Measurements from ENCODE around the gene ERICH4. TPM values are rescaled to one million over a fixed set of nuclear protein-coding genes. Genes with fewer than 3 reads are reported as not detected.

Gene ERICH4
- total and polyA plus RNA-seq, 2 of the 13 experiments (the other 11 are each of a cell fraction or from before 2014, with no cell fraction given): 0.40 to 0.64 TPM

GRCh38 chr19:41397086-41398049 is 45.6 kb upstream of the ERICH4 start, which contains the start of the genes BCKDHA and EXOSC5 (continued):
- peak; percentile 71 for TF ChIP-seq FOXP1 (IDR thresholded peaks at IDR 0.05)
- TF ChIP-seq FOXP1 (CRISPR knock-in tag; IDR thresholded peaks at IDR 0.05): peak; percentile 83
- TF ChIP-seq TIGD3 (CRISPR knock-in tag; IDR thresholded peaks at IDR 0.05; ENCODE audit: borderline replicate concordance): 0 out of 2 replicates have a peak, but pooled peaks have one; percentile 2
- no peak for TF ChIP-seq RORA (CRISPR knock-in tag; IDR thresholded peaks at IDR 0.05)
- TF ChIP-seq ZNF839 (CRISPR knock-in tag; IDR thresholded peaks at IDR 0.05; ENCODE audit: borderline replicate concordance): no peak
- no peak for TF ChIP-seq NR2F6 (IDR thresholded peaks at IDR 0.05)
- TF ChIP-seq NR2F6 (CRISPR knock-in tag; IDR thresholded peaks at IDR 0.05): peak; percentile 10; the same call in 1 of the 2 replicates
- TF ChIP-seq MTF2 (CRISPR knock-in tag; IDR thresholded peaks at IDR 0.05; ENCODE audit: borderline replicate concordance): no peak
- no peak for TF ChIP-seq SNAPC5 (CRISPR knock-in tag; IDR thresholded peaks at IDR 0.05; ENCODE audit: borderline replicate concordance)
- no peak; a peak in 1 of 4 replicates for TF ChIP-seq REST (IDR thresholded peaks at IDR 0.05; ENCODE audit: borderline replicate concordance in 1 of 2, low read depth in 1 of 2, low read length in 2 of 2)
- peak; percentile 99; the same call in 1 of the 2 replicates for TF ChIP-seq NR0B2 (CRISPR knock-in tag; IDR thresholded peaks at IDR 0.05)
- no peak for TF ChIP-seq KLF15 (CRISPR knock-in tag; IDR thresholded peaks at IDR 0.05; ENCODE audit: borderline replicate concordance)
- no peak; the same call in 1 of the 2 replicates for TF ChIP-seq SRY (CRISPR knock-in tag; IDR thresholded peaks at IDR 0.05)
- TF ChIP-seq ZC3H13 (CRISPR knock-in tag; IDR thresholded peaks at IDR 0.05): no peak
- TF ChIP-seq FOXK2 (IDR thresholded peaks at IDR 0.05): peak; percentile 99
- TF ChIP-seq RBAK (CRISPR knock-in tag; IDR thresholded peaks at IDR 0.05): no peak
- no peak for TF ChIP-seq BCLAF1 (IDR thresholded peaks at IDR 0.05)
- no peak; the same call in 1 of the 2 replicates for TF ChIP-seq ZZZ3 (CRISPR knock-in tag; IDR thresholded peaks at IDR 0.05; ENCODE audit: borderline replicate concordance)
- peak; percentile 88 for TF ChIP-seq HNF1B (CRISPR knock-in tag; IDR thresholded peaks at IDR 0.05)

Measured in HepG2 (cell line).